ENCODE results near the gene ATAD1. TPM values are rescaled to one million over a fixed set of nuclear protein-coding genes. Genes with fewer than 3 reads are reported as not detected.

The ATAD1 gene
- total and polyA plus RNA-seq, 5 experiments from 2014 or later: 32.4 to 59.7 (median 39.0) TPM

DNA sequence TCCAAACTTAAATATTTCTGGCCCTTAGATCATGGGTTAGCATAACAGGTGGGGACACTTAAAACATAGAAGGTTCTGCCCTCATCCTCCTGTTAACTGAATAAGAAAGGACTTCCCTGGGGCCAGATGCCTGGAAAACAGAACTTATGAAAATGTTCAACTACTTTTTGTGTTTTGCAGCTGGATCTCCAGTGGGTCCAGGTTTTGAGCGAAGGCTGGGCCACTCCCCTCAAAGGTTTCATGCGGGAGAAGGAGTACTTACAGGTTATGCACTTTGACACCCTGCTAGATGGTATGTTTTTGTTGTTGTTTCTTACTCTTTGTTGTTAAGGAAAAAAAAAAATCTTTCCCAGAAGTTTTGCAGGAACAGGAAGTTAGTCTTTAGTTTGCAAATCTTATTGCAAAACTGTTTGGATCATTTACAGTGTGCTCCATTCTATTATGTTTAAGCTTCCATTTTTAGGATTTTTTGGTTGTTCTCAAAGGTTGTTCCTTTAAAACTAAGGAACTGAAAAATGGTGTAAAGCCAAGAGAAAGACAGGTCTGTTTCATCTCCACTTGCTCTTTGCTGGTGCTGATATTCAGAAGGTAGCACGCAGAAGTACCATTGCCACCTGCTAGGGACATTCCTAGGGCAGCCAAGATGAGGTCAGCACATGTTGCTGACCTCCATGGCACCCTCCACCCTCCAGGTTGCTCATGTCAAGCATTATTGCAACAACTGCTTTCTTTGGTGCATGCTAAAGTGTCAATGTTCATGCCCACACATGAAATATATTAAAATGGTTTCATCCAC is 102.3 kb downstream of the ATAD1 start:
- peaks cover 0 to 11% (median 0%) of the 10 kb centered on the region in 5 donors for H3K27me3 Mint-ChIP-seq
- DNase-seq: no peak
- peaks cover 0 to 4% (median 2%) of the 10 kb centered on the region in 4 donors for H3K4me1 Mint-ChIP-seq
- no peak overlapping the region for H3K4me3 Mint-ChIP-seq
- no peaks in the 10 kb centered on the region for H3K36me3 Mint-ChIP-seq
- no peaks in the 10 kb centered on the region for H3K9me3 Mint-ChIP-seq
- no peak for ATAC-seq
- peak overlapping the region in 1 of 10 donors; percentile 25 for H3K27ac Mint-ChIP-seq
- POLR2A ChIA-PET: no interaction called here

DNA sequence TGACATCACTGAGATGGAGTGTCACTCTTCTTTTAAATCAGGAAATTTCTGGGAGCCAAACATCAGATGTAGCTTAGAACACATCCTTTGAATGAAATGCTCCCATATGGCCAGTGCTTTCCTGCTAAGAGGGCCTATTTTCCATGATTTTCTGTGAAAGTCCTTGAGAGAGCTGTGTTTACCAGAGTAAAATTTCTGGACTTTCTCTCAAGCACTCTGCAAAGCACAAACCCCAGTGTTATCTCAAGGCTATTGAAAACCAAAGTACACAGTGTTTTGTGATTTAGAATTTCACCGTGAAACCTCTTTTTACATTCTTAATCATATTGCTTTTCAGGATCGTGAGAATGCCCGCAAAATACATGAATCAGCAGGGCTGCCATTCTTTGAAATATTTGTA is 104.3 kb downstream of the ATAD1 start:
- ATAC-seq: no peak
- Mint-ChIP-seq H3K36me3 (no peaks in the 10 kb centered on the region), H3K27ac (no peak overlapping the region), H3K9me3 (no peaks in the 10 kb centered on the region), H3K4me3 (no peak overlapping the region), H3K4me1 (peaks cover 0 to 4% (median 2%) of the 10 kb centered on the region in 4 donors), H3K27me3 (peaks cover 0 to 11% (median 1%) of the 10 kb centered on the region in 5 donors)
- DNase-seq: no peak
- POLR2A ChIA-PET: no interaction called here

DNA sequence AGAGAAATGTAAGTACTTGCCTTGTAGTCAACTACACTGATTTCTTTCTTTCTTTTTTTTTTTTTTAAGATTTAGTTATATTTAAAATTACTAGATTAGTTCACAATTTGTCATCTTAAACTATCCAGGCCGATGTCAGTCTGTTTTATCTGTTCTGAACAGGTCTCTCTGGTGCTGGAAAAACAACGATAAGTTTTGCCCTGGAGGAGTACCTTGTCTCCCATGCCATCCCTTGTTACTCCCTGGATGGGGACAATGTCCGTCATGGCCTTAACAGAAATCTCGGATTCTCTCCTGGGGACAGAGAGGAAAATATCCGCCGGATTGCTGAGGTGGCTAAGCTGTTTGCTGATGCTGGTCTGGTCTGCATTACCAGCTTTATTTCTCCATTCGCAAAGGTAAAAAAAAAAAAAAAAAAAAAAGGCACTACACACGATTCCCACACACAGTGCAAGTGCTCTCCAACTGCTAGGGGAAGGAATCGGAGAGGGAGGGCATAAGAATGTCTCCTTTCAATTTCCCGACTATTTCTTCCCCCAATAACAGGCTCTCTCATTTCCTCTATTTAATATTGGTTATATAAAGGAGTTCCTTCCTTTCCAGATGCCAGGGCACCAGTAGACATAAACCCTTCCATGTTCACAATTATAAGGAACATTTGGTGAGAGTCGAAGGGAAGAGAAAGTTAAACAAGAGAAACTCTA is 105.0 kb downstream of the ATAD1 start:
- H3K4me3 Mint-ChIP-seq: no peak overlapping the region
- ATAC-seq (no peak), DNase-seq (no peak)
- peaks cover 0 to 12% (median 2%) of the 10 kb centered on the region in 5 donors for H3K27me3 Mint-ChIP-seq
- H3K27ac Mint-ChIP-seq: no peak overlapping the region
- H3K4me1 Mint-ChIP-seq: peaks cover 0 to 4% (median 2%) of the 10 kb centered on the region in 4 donors
- no peaks in the 10 kb centered on the region for H3K9me3 Mint-ChIP-seq
- POLR2A ChIA-PET: no interaction called here
- no peaks in the 10 kb centered on the region for H3K36me3 Mint-ChIP-seq

DNA sequence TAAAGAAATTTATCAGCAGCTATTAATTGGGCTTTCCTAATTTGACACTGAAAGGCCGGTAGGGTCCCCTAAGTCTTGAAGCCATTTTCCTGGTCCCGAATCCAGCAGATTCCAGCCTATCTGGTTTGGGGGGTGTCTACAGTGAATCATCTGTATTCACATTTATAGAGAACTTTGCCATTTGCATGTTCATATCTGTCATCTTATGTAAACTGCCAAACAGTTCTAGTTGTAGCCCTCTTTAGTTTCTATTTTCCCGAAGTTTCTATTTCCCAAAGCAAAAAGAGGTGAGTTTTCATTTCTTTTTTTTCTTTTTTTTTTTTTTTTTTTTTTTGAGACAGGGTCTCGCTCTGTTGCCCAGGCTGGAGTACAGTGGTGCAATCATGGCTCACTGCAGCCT is 110.8 kb downstream of the ATAD1 start:
- ATAC-seq (no peak), DNase-seq (no peak)
- Mint-ChIP-seq H3K9me3 (no peaks in the 10 kb centered on the region), H3K4me3 (no peak overlapping the region), H3K27me3 (peaks cover 0 to 15% (median 2%) of the 10 kb centered on the region in 5 donors), H3K36me3 (no peaks in the 10 kb centered on the region), H3K4me1 (peaks cover 0 to 2% (median 0%) of the 10 kb centered on the region in 4 donors), H3K27ac (no peak overlapping the region)
- POLR2A ChIA-PET: no interaction called here

DNA sequence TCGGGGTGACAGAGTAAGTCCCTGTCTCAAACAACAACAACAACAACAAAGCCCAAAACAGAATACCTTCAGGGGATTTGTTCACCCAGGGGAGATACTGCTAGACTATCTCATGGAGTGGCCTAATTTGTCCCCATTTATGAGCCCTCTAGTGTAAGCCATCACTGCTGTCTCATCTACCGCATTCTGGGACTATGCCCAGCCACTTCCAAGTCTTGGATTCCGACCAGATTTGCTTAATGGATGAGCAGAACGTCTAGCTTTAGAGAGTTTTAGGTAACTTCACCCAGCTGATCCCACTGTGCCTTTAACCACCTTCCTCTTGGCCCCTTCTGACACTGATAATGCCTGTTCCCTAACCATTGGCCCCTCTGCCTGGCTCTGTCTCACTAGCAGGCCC is 111.3 kb downstream of the ATAD1 start:
- ATAC-seq: no peak
- Mint-ChIP-seq H3K36me3 (no peaks in the 10 kb centered on the region), H3K27ac (no peak overlapping the region), H3K4me3 (no peak overlapping the region), H3K4me1 (no peaks in the 10 kb centered on the region), H3K27me3 (peaks cover 0 to 12% (median 2%) of the 10 kb centered on the region in 5 donors), H3K9me3 (no peaks in the 10 kb centered on the region)
- DNase-seq: no peak
- POLR2A ChIA-PET: no interaction called here

DNA sequence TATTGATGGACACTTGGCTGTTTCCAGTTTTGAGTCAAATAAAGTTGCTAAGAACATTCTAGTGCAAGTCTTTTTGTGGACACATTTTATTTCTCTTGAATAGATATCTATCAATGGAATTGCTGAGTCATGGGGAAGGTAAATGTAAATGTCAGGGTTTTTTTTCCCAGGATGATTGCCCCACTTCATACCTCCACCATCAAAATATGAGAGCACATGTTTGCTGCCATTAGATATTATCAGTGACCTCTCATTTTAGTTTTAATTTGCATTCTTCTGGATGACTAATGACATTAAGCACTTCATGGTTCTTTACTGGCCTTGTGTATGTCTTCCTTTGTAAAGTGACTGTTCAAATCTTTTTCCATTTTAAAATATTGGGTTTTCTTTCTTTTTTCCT is 112.7 kb downstream of the ATAD1 start:
- POLR2A ChIA-PET: no interaction called here
- DNase-seq (no peak), ATAC-seq (no peak)
- Mint-ChIP-seq H3K27ac (no peak overlapping the region), H3K9me3 (no peaks in the 10 kb centered on the region), H3K4me1 (no peaks in the 10 kb centered on the region), H3K4me3 (no peak overlapping the region), H3K36me3 (no peaks in the 10 kb centered on the region), H3K27me3 (peaks cover 0 to 15% (median 2%) of the 10 kb centered on the region in 5 donors)

GRCh38 chr10:87703771-87704170 is 114.3 kb downstream of the ATAD1 start:
- DNase-seq (no peak), ATAC-seq (no peak)
- H3K27ac Mint-ChIP-seq: no peak overlapping the region
- no peaks in the 10 kb centered on the region for H3K9me3 Mint-ChIP-seq
- H3K36me3 Mint-ChIP-seq: no peaks in the 10 kb centered on the region
- H3K27me3 Mint-ChIP-seq: peaks cover 0 to 15% (median 2%) of the 10 kb centered on the region in 5 donors
- H3K4me3 Mint-ChIP-seq: no peak overlapping the region
- no peaks in the 10 kb centered on the region for H3K4me1 Mint-ChIP-seq
- POLR2A ChIA-PET: no interaction called here

GRCh38 chr10:87702973-87703294 is 115.1 kb downstream of the ATAD1 start:
- H3K36me3 Mint-ChIP-seq: no peaks in the 10 kb centered on the region
- H3K4me3 Mint-ChIP-seq: no peak overlapping the region
- ATAC-seq: no peak
- no peaks in the 10 kb centered on the region for H3K4me1 Mint-ChIP-seq
- H3K27ac Mint-ChIP-seq: no peak overlapping the region
- H3K9me3 Mint-ChIP-seq: no peaks in the 10 kb centered on the region
- POLR2A ChIA-PET: no interaction called here
- H3K27me3 Mint-ChIP-seq: peaks cover 0 to 12% (median 5%) of the 10 kb centered on the region in 5 donors
- no peak for DNase-seq

GRCh38 chr10:87702260-87702972 is 115.6 kb downstream of the ATAD1 start:
- no peaks in the 10 kb centered on the region for H3K4me1 Mint-ChIP-seq
- no peak overlapping the region for H3K27ac Mint-ChIP-seq
- H3K36me3 Mint-ChIP-seq: no peaks in the 10 kb centered on the region
- H3K27me3 Mint-ChIP-seq: peaks cover 0 to 10% (median 5%) of the 10 kb centered on the region in 5 donors
- no peak overlapping the region for H3K4me3 Mint-ChIP-seq
- ATAC-seq (no peak), DNase-seq (no peak)
- no peaks in the 10 kb centered on the region for H3K9me3 Mint-ChIP-seq
- POLR2A ChIA-PET: no interaction called here

Other genes starting within 250 kb of the ATAD1 start
- gene PAPSS2, start 158.3 kb downstream of the ATAD1 start, total RNA-seq: under 1 TPM in 1 of 2 experiments, not detected in 1; 0.70 TPM
- gene PAPSS2, start 158.3 kb downstream of the ATAD1 start, polyA plus RNA-seq: under 1 TPM in 2 of 3 donors, not detected in 1; 0.05 to 0.08 TPM
- gene KLLN, start 45.3 kb upstream of the ATAD1 start, total RNA-seq: 1 to 10 TPM; 1.4 to 1.7 TPM
- gene KLLN, start 45.3 kb upstream of the ATAD1 start, polyA plus RNA-seq: under 1 TPM; 0.08 to 0.47 (median 0.19) TPM
- gene PTEN, start 45.4 kb upstream of the ATAD1 start, total RNA-seq: 10 to 100 TPM; 83.3 to 90.0 TPM
- gene PTEN, start 45.4 kb upstream of the ATAD1 start, polyA plus RNA-seq: 10 to 100 TPM; 29.4 to 37.7 (median 30.4) TPM

Measured in naive thymus-derived CD8-positive, alpha-beta T cell (primary cell).